ENCODE data around the gene CDC25B. TPM values are rescaled to one million over a fixed set of nuclear protein-coding genes. Genes with fewer than 3 reads are reported as not detected.

The CDC25B gene
- total and polyA plus RNA-seq, 2 of the 13 experiments (the other 11 are each of a cell fraction or from before 2014, with no cell fraction given), result 14.5 to 19.4 TPM

GRCh38 chr20:3818155-3819151 is 22.3 kb downstream of the CDC25B start (continued):
- peak; percentile 79; the same call in 1 of the 2 replicates for TF ChIP-seq SALL1 (CRISPR knock-in tag; IDR thresholded peaks at IDR 0.05)
- TF ChIP-seq MED1 (CRISPR knock-in tag; IDR thresholded peaks at IDR 0.05), result peak; percentile 83
- TF ChIP-seq ZNF225 (CRISPR knock-in tag; IDR thresholded peaks at IDR 0.05), result peak; percentile 85
- no peak for TF ChIP-seq ZNF670 (CRISPR knock-in tag; IDR thresholded peaks at IDR 0.05; ENCODE audit: borderline replicate concordance)
- peak; percentile 94 for TF ChIP-seq IRF2 (CRISPR knock-in tag; IDR thresholded peaks at IDR 0.05)
- peak; percentile 85; the same call in 1 of the 2 replicates for TF ChIP-seq RFXANK (CRISPR knock-in tag; IDR thresholded peaks at IDR 0.05)
- TF ChIP-seq TEAD2 (CRISPR knock-in tag; IDR thresholded peaks at IDR 0.05), result 0 out of 2 replicates have a peak, but pooled peaks have one; percentile 64
- no peak for TF ChIP-seq TRIM22 (IDR thresholded peaks at IDR 0.05)
- TF ChIP-seq KLF11 (CRISPR knock-in tag; IDR thresholded peaks at IDR 0.05), result 0 out of 2 replicates have a peak, but pooled peaks have one; percentile 49
- TF ChIP-seq ZSCAN22 (CRISPR knock-in tag; IDR thresholded peaks at IDR 0.05), result no peak
- no peak for TF ChIP-seq SMAD9 (CRISPR knock-in tag; IDR thresholded peaks at IDR 0.05)
- no peak for TF ChIP-seq ZNF841 (CRISPR knock-in tag; IDR thresholded peaks at IDR 0.05; ENCODE audit: borderline replicate concordance)
- TF ChIP-seq ATF7-NPFF (CRISPR knock-in tag; IDR thresholded peaks at IDR 0.05; ENCODE audit: low read depth), result no peak; the same call in 1 of the 2 replicates
- 0 out of 2 replicates have a peak, but pooled peaks have one; percentile 80 for TF ChIP-seq FIP1L1 (IDR thresholded peaks at IDR 0.05; ENCODE audit: borderline replicate concordance, insufficient read depth, low read depth, low read length)
- TF ChIP-seq BCLAF1 (IDR thresholded peaks at IDR 0.05), result no peak
- peak; percentile 95 for TF ChIP-seq PATZ1 (CRISPR knock-in tag; IDR thresholded peaks at IDR 0.05)
- no peak for TF ChIP-seq ZNF800 (CRISPR knock-in tag; IDR thresholded peaks at IDR 0.05)
- no peak for TF ChIP-seq ZFP82 (CRISPR knock-in tag; IDR thresholded peaks at IDR 0.05; ENCODE audit: borderline replicate concordance)
- peak; percentile 27; the same call in 1 of the 2 replicates for TF ChIP-seq E2F2 (CRISPR knock-in tag; IDR thresholded peaks at IDR 0.05; ENCODE audit: borderline replicate concordance)

Data from HepG2 (cell line).